ENCODE results near the gene CXXC1.
"Not testable (repeated sequence)": the region's sequence is repeated elsewhere in the genome, so short reads cannot be mapped to it uniquely, and the experiment has no call there.

The CXXC1 gene

GRCh38 chr18:50315100-50315871 lies 27.8 kb upstream of the CXXC1 start:
- TF ChIP-seq CTCF (IDR thresholded peaks at IDR 0.05; ENCODE audit: low read depth, low read length), result no peak
- no peak for DNase-seq (ENCODE audit: extremely low read depth, low read depth)

- TF ChIP-seq CTCF (IDR thresholded peaks at IDR 0.05; ENCODE audit: low read depth, low read length), result no peak
- no peak for DNase-seq (ENCODE audit: extremely low read depth, low read depth)
Observed at GRCh38 chr18:50313873-50314460, 26.5 kb upstream of the CXXC1 start.

- DNase-seq (ENCODE audit: extremely low read depth, low read depth), result no peak
- no peak for TF ChIP-seq CTCF (IDR thresholded peaks at IDR 0.05; ENCODE audit: low read depth, low read length)
Observed at GRCh38 chr18:50313031-50313607, 25.6 kb upstream of the CXXC1 start.

- no peak for DNase-seq (ENCODE audit: extremely low read depth, low read depth)
Observed at GRCh38 chr18:50312296-50313030, 25.0 kb upstream of the CXXC1 start.

GRCh38 chr18:50311650-50312049 lies 24.2 kb upstream of the CXXC1 start:
- no peak for TF ChIP-seq CTCF (IDR thresholded peaks at IDR 0.05; ENCODE audit: low read depth, low read length)
- DNase-seq (ENCODE audit: extremely low read depth, low read depth), result no peak

More at GRCh38 chr18:50312296-50313030, 25.0 kb upstream of the CXXC1 start:
- TF ChIP-seq CTCF (IDR thresholded peaks at IDR 0.05; ENCODE audit: low read depth, low read length), result no peak

GRCh38 chr18:50310080-50310479 lies 22.6 kb upstream of the CXXC1 start:
- no peak for DNase-seq (ENCODE audit: extremely low read depth, low read depth)
- no peak for TF ChIP-seq CTCF (IDR thresholded peaks at IDR 0.05; ENCODE audit: low read depth, low read length)

GRCh38 chr18:50308851-50309250 lies 21.4 kb upstream of the CXXC1 start:
- DNase-seq (ENCODE audit: extremely low read depth, low read depth), result not testable (repeated sequence)
